GM23338 (cell line): Measurements from ENCODE around the gene KIF1A. TPM values are rescaled to one million over a fixed set of nuclear protein-coding genes. Genes with fewer than 3 reads are reported as not detected.

Source experiments
- ATAC-seq: fragments of 200-7000 bp; cut with Tn5 transposase; 3 replicates; pipeline ENCODE4 v1.9.1; 2020
- DNase-seq: peaks from one replicate; pipeline ENCODE4 v3.0.0-alpha.2; 2015; ENCODE audit warnings: low spot score
- H2AFZ ChIP-seq: fragments of 200-600 bp; sonication (generic); 2 replicates; pipeline ENCODE4 v1.8.0; 2016; ENCODE audit warnings: antibody characterized with exemption, mild to moderate bottlenecking, moderate library complexity
- H3F3A ChIP-seq: fragments of 200-600 bp; sonication (generic); replicated peaks from 2 replicates; pipeline ENCODE4 v1.8.0; 2017; ENCODE audit warnings: antibody characterized with exemption, mixed run types, low read depth
- H3K27ac ChIP-seq: fragments of 200-600 bp; sonication (generic); 2 replicates; pipeline ENCODE4 v1.6.1; 2016; ENCODE audit warnings: low read depth
- H3K27me3 ChIP-seq: fragments of 200-600 bp; sonication (generic); 2 replicates; pipeline ENCODE4 v1.8.0; 2016; ENCODE audit warnings: mild to moderate bottlenecking, mixed run types, moderate library complexity; ENCODE audit not compliant: insufficient read depth
- H3K36me3 ChIP-seq: fragments of 200-600 bp; sonication (generic); 2 replicates; pipeline ENCODE4 v1.8.0; 2016; ENCODE audit warnings: mild to moderate bottlenecking; ENCODE audit not compliant: insufficient read depth
- H3K4me1 ChIP-seq: fragments of 200-600 bp; sonication (generic); 2 replicates; pipeline ENCODE4 v1.8.0; 2016; ENCODE audit warnings: mild to moderate bottlenecking, moderate library complexity; ENCODE audit not compliant: insufficient read depth
- H3K4me2 ChIP-seq: fragments of 200-600 bp; sonication (generic); 2 replicates; pipeline ENCODE4 v1.7.1; 2017; ENCODE audit warnings: mixed run types
- H3K4me3 ChIP-seq: fragments of 200-600 bp; sonication (generic); 2 replicates; pipeline ENCODE4 v1.6.1; 2016; ENCODE audit warnings: mixed run types
- H3K79me2 ChIP-seq: fragments of 200-600 bp; sonication (generic); replicated peaks from 2 replicates; pipeline ENCODE4 v1.8.0; 2017; ENCODE audit warnings: mild to moderate bottlenecking; ENCODE audit not compliant: insufficient read depth
- H3K9me2 ChIP-seq: fragments of 200-600 bp; sonication (generic); 2 replicates; pipeline ENCODE4 v1.8.0; 2017; ENCODE audit not compliant: insufficient read depth
- H4K20me1 ChIP-seq: fragments of 200-600 bp; sonication (generic); replicated peaks from 2 replicates; pipeline ENCODE4 v1.8.0; 2017; ENCODE audit warnings: mild to moderate bottlenecking; ENCODE audit not compliant: insufficient read depth
- H3K27ac Mint-ChIP-seq: 2 replicates; pipeline ENCODE4 v1.8.0; 2020; ENCODE audit warnings: inconsistent platforms, mild to moderate bottlenecking, moderate library complexity, mixed read lengths
- H3K27me3 Mint-ChIP-seq: 3 replicates; pipeline ENCODE4 v1.8.0; 2022; ENCODE audit warnings: low read depth, mild to moderate bottlenecking, moderate library complexity, mixed read lengths, inconsistent platforms; ENCODE audit not compliant: insufficient read depth, poor library complexity
- H3K36me3 Mint-ChIP-seq: 3 replicates; pipeline ENCODE4 v1.8.0; 2021; ENCODE audit warnings: low read depth, mild to moderate bottlenecking, inconsistent platforms, moderate library complexity, mixed read lengths
- H3K4me1 Mint-ChIP-seq: 3 replicates; pipeline ENCODE4 v1.8.0; 2020; ENCODE audit warnings: mild to moderate bottlenecking, inconsistent platforms, mixed read lengths
- H3K4me3 Mint-ChIP-seq: 3 replicates; pipeline ENCODE4 v1.8.0; 2021; ENCODE audit warnings: moderate library complexity, mild to moderate bottlenecking, inconsistent platforms, mixed read lengths
- H3K9me3 Mint-ChIP-seq: 3 replicates; pipeline ENCODE4 v1.8.0; 2020; ENCODE audit warnings: moderate library complexity, mild to moderate bottlenecking, inconsistent platforms, mixed read lengths
- CREB1 ChIP-seq: fragments of 250-450 bp; sonication (Bioruptor Pico); IDR thresholded peaks from 2 replicates; pipeline ENCODE4 v1.5.0; 2020; ENCODE audit warnings: low read depth, mild to moderate bottlenecking, moderate library complexity
- NANOG ChIP-seq: IDR thresholded peaks from 2 replicates; pipeline ENCODE4 v1.6.1; 2016; ENCODE audit warnings: antibody characterized with exemption, borderline replicate concordance
- STAT1 ChIP-seq: IDR thresholded peaks from one replicate; pipeline ENCODE4 v1.6.1; 2016; ENCODE audit warnings: antibody characterized with exemption; ENCODE audit not compliant: unreplicated experiment
- ZNF331 ChIP-seq: fragments of 250-450 bp; sonication (Bioruptor Pico); IDR thresholded peaks from 2 replicates; pipeline ENCODE4 v1.5.0; 2020; ENCODE audit warnings: low read depth, mild to moderate bottlenecking, moderate library complexity
- polyA plus RNA-seq: library from polyadenylated mRNA; unstranded; fragments of >200 nt; fragmentation: Nextera tagmentation; extraction: Ambion mirVana; gene quantifications from 2 replicates; pipeline ENCODE4 v1.2.1, GENCODE V29; 2016
- total RNA-seq: library from RNA; depleted of rRNA; stranded (reverse); fragments of >200 nt; shearing (Covaris generic); gene quantifications from 2 replicates; pipeline ENCODE4 v1.2.3, GENCODE V29; 2014
- TF ChIP-seq, protein P1 (sequence below): fragments of 250-450 bp; sonication (Bioruptor Pico); IDR thresholded peaks from 2 replicates; pipeline ENCODE4 v1.5.0; 2020; ENCODE audit warnings: mild to moderate bottlenecking, moderate library complexity

KIF1A gene
- total and polyA plus RNA-seq, 2 experiments from 2014 or later: 169 to 214 TPM

GRCh38 chr2:240817496-240818292 lies 2.3 kb downstream of the KIF1A start (continued):
- TF ChIP-seq, protein P1, sequence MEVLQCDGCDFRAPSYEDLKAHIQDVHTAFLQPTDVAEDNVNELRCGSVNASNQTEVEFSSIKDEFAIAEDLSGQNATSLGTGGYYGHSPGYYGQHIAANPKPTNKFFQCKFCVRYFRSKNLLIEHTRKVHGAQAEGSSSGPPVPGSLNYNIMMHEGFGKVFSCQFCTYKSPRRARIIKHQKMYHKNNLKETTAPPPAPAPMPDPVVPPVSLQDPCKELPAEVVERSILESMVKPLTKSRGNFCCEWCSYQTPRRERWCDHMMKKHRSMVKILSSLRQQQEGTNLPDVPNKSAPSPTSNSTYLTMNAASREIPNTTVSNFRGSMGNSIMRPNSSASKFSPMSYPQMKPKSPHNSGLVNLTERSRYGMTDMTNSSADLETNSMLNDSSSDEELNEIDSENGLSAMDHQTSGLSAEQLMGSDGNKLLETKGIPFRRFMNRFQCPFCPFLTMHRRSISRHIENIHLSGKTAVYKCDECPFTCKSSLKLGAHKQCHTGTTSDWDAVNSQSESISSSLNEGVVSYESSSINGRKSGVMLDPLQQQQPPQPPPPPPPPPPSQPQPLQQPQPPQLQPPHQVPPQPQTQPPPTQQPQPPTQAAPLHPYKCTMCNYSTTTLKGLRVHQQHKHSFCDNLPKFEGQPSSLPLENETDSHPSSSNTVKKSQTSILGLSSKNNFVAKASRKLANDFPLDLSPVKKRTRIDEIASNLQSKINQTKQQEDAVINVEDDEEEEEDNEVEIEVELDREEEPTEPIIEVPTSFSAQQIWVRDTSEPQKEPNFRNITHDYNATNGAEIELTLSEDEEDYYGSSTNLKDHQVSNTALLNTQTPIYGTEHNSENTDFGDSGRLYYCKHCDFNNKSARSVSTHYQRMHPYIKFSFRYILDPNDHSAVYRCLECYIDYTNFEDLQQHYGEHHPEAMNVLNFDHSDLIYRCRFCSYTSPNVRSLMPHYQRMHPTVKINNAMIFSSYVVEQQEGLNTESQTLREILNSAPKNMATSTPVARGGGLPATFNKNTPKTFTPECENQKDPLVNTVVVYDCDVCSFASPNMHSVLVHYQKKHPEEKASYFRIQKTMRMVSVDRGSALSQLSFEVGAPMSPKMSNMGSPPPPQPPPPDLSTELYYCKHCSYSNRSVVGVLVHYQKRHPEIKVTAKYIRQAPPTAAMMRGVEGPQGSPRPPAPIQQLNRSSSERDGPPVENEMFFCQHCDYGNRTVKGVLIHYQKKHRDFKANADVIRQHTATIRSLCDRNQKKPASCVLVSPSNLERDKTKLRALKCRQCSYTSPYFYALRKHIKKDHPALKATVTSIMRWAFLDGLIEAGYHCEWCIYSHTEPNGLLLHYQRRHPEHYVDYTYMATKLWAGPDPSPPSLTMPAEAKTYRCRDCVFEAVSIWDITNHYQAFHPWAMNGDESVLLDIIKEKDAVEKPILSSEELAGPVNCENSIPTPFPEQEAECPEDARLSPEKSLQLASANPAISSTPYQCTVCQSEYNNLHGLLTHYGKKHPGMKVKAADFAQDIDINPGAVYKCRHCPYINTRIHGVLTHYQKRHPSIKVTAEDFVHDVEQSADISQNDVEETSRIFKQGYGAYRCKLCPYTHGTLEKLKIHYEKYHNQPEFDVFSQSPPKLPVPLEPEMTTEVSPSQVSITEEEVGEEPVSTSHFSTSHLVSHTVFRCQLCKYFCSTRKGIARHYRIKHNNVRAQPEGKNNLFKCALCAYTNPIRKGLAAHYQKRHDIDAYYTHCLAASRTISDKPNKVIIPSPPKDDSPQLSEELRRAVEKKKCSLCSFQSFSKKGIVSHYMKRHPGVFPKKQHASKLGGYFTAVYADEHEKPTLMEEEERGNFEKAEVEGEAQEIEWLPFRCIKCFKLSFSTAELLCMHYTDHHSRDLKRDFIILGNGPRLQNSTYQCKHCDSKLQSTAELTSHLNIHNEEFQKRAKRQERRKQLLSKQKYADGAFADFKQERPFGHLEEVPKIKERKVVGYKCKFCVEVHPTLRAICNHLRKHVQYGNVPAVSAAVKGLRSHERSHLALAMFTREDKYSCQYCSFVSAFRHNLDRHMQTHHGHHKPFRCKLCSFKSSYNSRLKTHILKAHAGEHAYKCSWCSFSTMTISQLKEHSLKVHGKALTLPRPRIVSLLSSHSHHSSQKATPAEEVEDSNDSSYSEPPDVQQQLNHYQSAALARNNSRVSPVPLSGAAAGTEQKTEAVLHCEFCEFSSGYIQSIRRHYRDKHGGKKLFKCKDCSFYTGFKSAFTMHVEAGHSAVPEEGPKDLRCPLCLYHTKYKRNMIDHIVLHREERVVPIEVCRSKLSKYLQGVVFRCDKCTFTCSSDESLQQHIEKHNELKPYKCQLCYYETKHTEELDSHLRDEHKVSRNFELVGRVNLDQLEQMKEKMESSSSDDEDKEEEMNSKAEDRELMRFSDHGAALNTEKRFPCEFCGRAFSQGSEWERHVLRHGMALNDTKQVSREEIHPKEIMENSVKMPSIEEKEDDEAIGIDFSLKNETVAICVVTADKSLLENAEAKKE (CRISPR knock-in tag): no peak
- TF ChIP-seq STAT1 (no peak), ZNF331 (no peak)

DNA sequence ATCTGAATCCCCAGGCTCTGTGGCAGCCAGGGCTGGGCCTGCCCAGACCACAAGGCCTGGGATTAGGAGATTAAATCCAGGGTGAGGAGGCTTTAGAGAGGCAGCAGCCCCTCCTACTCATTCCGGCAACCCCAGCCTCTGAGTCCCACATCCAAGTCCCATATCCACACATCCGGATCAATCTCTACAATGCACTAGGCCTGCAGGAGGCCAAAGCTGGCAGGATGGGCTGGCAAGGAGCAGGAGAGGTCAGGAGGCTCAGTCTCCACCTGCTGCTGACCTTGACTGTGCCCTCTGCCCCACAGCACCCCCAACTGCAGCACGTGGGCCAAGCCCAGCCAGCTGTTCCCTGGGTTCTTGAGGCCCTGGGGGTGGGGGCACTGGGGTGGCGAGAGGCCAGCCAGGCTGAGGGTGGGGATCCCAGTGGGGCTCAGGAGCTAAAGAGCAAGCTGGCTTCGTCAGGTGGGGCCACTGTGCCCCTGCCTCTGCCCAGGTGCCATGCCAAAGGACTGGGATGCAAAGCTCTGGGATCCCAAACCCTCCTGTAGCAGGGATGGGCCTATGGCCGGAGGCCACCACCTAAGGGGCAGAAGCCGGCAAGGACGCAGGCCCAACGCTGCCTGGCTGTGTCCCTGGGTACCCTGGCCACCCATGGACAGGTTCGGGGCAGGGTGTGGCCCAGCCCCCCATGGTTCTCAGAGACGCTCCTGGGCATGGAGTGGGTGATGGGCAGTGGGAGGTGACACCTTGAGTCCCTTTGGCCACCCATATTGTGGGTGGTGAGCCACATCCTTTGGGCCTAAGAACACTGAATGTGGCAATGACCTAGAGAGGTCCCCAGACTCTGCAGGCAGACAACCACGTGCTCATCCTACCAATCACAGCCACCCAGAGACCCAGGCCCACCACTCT lies 3.2 kb downstream of the KIF1A start:
- peaks cover 13% of the 10 kb centered on the region for H3K9me3 Mint-ChIP-seq
- peaks cover 31% of the 10 kb centered on the region for H3K4me1 Mint-ChIP-seq
- no peak for DNase-seq
- ATAC-seq: no peak
- no peak overlapping the region for H3K27ac Mint-ChIP-seq
- H2AFZ ChIP-seq: no peak overlapping the region
- H3K27ac ChIP-seq: no peak overlapping the region
- no peaks in the 10 kb centered on the region for H3K36me3 ChIP-seq
- H3K4me2 ChIP-seq: no peak overlapping the region
- H3F3A ChIP-seq: 0 out of 2 replicates have a peak, but pooled peaks cover 3% of the 10 kb centered on the region
- peaks cover 16% of the 10 kb centered on the region for H3K27me3 Mint-ChIP-seq
- peaks cover 50% of the 10 kb centered on the region for H3K36me3 Mint-ChIP-seq
- peaks cover 71% of the 10 kb centered on the region for H3K79me2 ChIP-seq
- no peaks in the 10 kb centered on the region for H3K9me2 ChIP-seq
- peaks cover 5% of the 10 kb centered on the region for H3K27me3 ChIP-seq
- H3K4me3 ChIP-seq: no peak overlapping the region
- peak overlapping the region; percentile 50 for H3K4me3 Mint-ChIP-seq
- H3K4me1 ChIP-seq: peaks cover 9% of the 10 kb centered on the region; the same call in 1 of the 2 replicates
- H4K20me1 ChIP-seq: peaks cover 38% of the 10 kb centered on the region
- no peak for TF ChIP-seq NANOG
- TF ChIP-seq, protein P1 (CRISPR knock-in tag): no peak
- TF ChIP-seq CREB1 (CRISPR knock-in tag): no peak
